Panc1 (cell line): ENCODE measurements around the gene GPC3. TPM values are rescaled to one million over a fixed set of nuclear protein-coding genes. Genes with fewer than 3 reads are reported as not detected.
"Not testable (repeated sequence)": the region's sequence is repeated elsewhere in the genome, so short reads cannot be mapped to it uniquely, and the experiment has no call there.

ENCODE experiments used
- ATAC-seq: fragments of 200-7000 bp; cut with Tn5 transposase; 2 replicates; pipeline ENCODE4 v1.9.1; 2020; ENCODE audit warnings: mild to moderate bottlenecking, moderate library complexity
- BruUV-seq: library from RNA; stranded (reverse); fragments of 400-500 nt; replicated peaks from 2 replicates; lab custom pipeline; 2021; lab: Mats Ljungman, UMichigan
- CTCF ChIA-PET: fragments of 300-600 bp; sonication (Branson Sonifier 250); formaldehyde crosslinking; loops from one replicate; lab custom pipeline; 2022; ENCODE audit warnings: antibody characterized with exemption; lab: Charles Lee
- POLR2A ChIA-PET: fragments of 300-600 bp; sonication (Branson Sonifier 250); formaldehyde crosslinking; loops from one replicate; lab custom pipeline; 2022; ENCODE audit warnings: antibody characterized with exemption; lab: Charles Lee
- DNase-seq: peaks from one replicate; pipeline ENCODE4 v3.0.0-alpha.2; 2010; ENCODE audit warnings: low read depth, low spot score
- H3K27ac ChIP-seq: 2 replicates; pipeline ENCODE4 v1.5.1; 2011; ENCODE audit warnings: mild to moderate bottlenecking, low read length, inconsistent platforms
- H3K27me3 ChIP-seq: fragments of 200-500 bp; sonication (Bioruptor generic); 2 replicates; pipeline ENCODE4 v1.6.0; 2014; ENCODE audit warnings: low read length, inconsistent platforms; ENCODE audit not compliant: control insufficient read depth, insufficient read depth
- H3K36me3 ChIP-seq: fragments of 200-500 bp; sonication (Bioruptor generic); 2 replicates; pipeline ENCODE4 v1.5.1; 2014; ENCODE audit warnings: inconsistent platforms, mild to moderate bottlenecking, low read length, moderate library complexity; ENCODE audit not compliant: control insufficient read depth, insufficient read depth
- H3K4me1 ChIP-seq: 2 replicates; pipeline ENCODE4 v1.5.1; 2011; ENCODE audit warnings: inconsistent platforms, mild to moderate bottlenecking, low read length, moderate library complexity; ENCODE audit not compliant: control insufficient read depth, insufficient read depth
- H3K4me3 ChIP-seq, 2 experiments: 2 replicates each; pipeline ENCODE4 v1.5.1; 2011 to 2012; ENCODE audit warnings: low read depth in 2 of 2, low read length in 2 of 2, mild to moderate bottlenecking in 2 of 2, inconsistent platforms in 1 of 2, moderate library complexity in 1 of 2
- H3K9me3 ChIP-seq: fragments of 200-500 bp; sonication (Bioruptor generic); 2 replicates; pipeline ENCODE4 v1.5.1; 2014; ENCODE audit warnings: low read depth, mild to moderate bottlenecking, inconsistent platforms, low read length, moderate library complexity; ENCODE audit not compliant: control insufficient read depth, insufficient read depth
- CTCF ChIP-seq: fragments of 450-650 bp; IDR thresholded peaks from 2 replicates; pipeline ENCODE4 v1.5.1; 2017; ENCODE audit warnings: mild to moderate bottlenecking
- POLR2AphosphoS5 ChIP-seq: IDR thresholded peaks from 2 replicates; pipeline ENCODE4 v1.6.1; 2012; ENCODE audit warnings: mild to moderate bottlenecking, low read depth, low read length, moderate library complexity
- SIN3A ChIP-seq: IDR thresholded peaks from 2 replicates; pipeline ENCODE4 v1.6.1; 2012; ENCODE audit warnings: low read depth, mild to moderate bottlenecking, low read length, moderate library complexity, borderline replicate concordance; ENCODE audit not compliant: insufficient read depth
- TCF7L2 ChIP-seq: IDR thresholded peaks from 2 replicates; pipeline ENCODE4 v1.6.1; 2011; ENCODE audit warnings: mild to moderate bottlenecking, low read depth, low read length, inconsistent platforms
- in situ Hi-C: cut with HindIII; loops from 2 replicates; pipeline ENCODE4 v1.10.0; 2016; ENCODE audit warnings: low sequenced_read_pairs, low pct_unique_long_range_greater_than_20kb
- intact Hi-C: fragments of 100-400 bp; cut with micrococcal nuclease; formaldehyde crosslinking; loops from one replicate; pipeline ENCODE4 v1.10.0; 2022; ENCODE audit not compliant: unreplicated experiment
- total RNA-seq: library from RNA; stranded (reverse); gene quantifications from one replicate; pipeline ENCODE4 v1.2.1, GENCODE V29; 2021; ENCODE audit not compliant: unreplicated experiment
- TF ChIP-seq, protein P1 (sequence below), 2 experiments: IDR thresholded peaks; 2 replicates each; pipeline ENCODE4 v1.6.1; 2011 to 2012; ENCODE audit warnings: low read depth in 2 of 2, control low read depth in 1 of 2, low read length in 1 of 2, mild to moderate bottlenecking in 1 of 2, moderate library complexity in 1 of 2; ENCODE audit not compliant: insufficient read depth in 1 of 2

GPC3 gene
- total RNA-seq, 1 experiment from 2014 or later: 0.95 TPM

GRCh38 chrX:133527825-133528224, 457.6 kb downstream of the GPC3 start:
- Histone ChIP-seq H3K27me3 (no peaks in the 10 kb centered on the region), H3K27ac (no peak overlapping the region), H3K4me3 (no peak overlapping the region), H3K9me3 (no peaks in the 10 kb centered on the region), H3K4me1 (no peaks in the 10 kb centered on the region), H3K36me3 (no peaks in the 10 kb centered on the region)
- BruUV-seq: no TSS peak
- in situ Hi-C loops: no loop called here
- intact Hi-C loops: no loop called here
- ATAC-seq (no peak), DNase-seq (no peak)
- TF ChIP-seq POLR2AphosphoS5 (no peak), SIN3A (no peak), CTCF (no peak), TCF7L2 (no peak)
- TF ChIP-seq, protein P1, sequence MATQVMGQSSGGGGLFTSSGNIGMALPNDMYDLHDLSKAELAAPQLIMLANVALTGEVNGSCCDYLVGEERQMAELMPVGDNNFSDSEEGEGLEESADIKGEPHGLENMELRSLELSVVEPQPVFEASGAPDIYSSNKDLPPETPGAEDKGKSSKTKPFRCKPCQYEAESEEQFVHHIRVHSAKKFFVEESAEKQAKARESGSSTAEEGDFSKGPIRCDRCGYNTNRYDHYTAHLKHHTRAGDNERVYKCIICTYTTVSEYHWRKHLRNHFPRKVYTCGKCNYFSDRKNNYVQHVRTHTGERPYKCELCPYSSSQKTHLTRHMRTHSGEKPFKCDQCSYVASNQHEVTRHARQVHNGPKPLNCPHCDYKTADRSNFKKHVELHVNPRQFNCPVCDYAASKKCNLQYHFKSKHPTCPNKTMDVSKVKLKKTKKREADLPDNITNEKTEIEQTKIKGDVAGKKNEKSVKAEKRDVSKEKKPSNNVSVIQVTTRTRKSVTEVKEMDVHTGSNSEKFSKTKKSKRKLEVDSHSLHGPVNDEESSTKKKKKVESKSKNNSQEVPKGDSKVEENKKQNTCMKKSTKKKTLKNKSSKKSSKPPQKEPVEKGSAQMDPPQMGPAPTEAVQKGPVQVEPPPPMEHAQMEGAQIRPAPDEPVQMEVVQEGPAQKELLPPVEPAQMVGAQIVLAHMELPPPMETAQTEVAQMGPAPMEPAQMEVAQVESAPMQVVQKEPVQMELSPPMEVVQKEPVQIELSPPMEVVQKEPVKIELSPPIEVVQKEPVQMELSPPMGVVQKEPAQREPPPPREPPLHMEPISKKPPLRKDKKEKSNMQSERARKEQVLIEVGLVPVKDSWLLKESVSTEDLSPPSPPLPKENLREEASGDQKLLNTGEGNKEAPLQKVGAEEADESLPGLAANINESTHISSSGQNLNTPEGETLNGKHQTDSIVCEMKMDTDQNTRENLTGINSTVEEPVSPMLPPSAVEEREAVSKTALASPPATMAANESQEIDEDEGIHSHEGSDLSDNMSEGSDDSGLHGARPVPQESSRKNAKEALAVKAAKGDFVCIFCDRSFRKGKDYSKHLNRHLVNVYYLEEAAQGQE (IDR thresholded peaks at IDR 0.05; ENCODE audit: insufficient read depth in 1 of 2, low read depth in 2 of 2, low read length in 1 of 2): no peak
- ChIA-PET CTCF (no interaction called here), POLR2A (no interaction called here)

DNA sequence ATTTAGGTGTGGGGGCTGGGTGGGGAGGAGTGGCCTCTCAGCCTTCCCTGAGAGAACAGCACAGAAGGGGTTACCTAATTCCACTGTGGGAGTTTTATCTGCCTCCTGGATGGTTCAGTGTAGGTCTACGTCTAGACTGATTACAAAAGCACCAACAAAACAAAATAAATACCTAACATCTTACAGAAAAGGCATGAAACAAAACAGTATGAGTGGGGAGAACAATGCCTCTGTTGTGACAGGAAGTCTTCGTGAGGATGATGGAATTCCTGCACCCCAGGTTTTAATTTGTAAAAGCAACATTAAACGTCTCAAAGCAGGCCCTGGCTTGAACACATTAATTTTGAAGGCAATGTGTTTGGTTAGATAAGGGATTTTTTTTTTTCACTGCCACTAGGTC, 458.0 kb downstream of the GPC3 start:
- no peak for DNase-seq
- intact Hi-C loops: no loop called here
- Histone ChIP-seq H3K27ac (no peak overlapping the region), H3K4me1 (no peaks in the 10 kb centered on the region), H3K27me3 (no peaks in the 10 kb centered on the region), H3K36me3 (no peaks in the 10 kb centered on the region), H3K9me3 (no peaks in the 10 kb centered on the region), H3K4me3 (no peak overlapping the region)
- in situ Hi-C loops: no loop called here
- POLR2A ChIA-PET: no interaction called here
- CTCF ChIA-PET: no interaction called here
- no peak for ATAC-seq
- TF ChIP-seq TCF7L2 (no peak), POLR2AphosphoS5 (no peak), CTCF (no peak), SIN3A (no peak)
- TF ChIP-seq, protein P1 (IDR thresholded peaks at IDR 0.05; ENCODE audit: insufficient read depth in 1 of 2, low read depth in 2 of 2, low read length in 1 of 2): no peak
- BruUV-seq: no TSS peak

GRCh38 chrX:133526773-133527172, 458.6 kb downstream of the GPC3 start:
- intact Hi-C loops, H3K27me3 ChIP-seq, BruUV-seq, H3K4me1 ChIP-seq, H3K9me3 ChIP-seq, H3K27ac ChIP-seq, CTCF ChIA-PET, POLR2A ChIA-PET, DNase-seq, H3K36me3 ChIP-seq, ATAC-seq, in situ Hi-C loops, H3K4me3 ChIP-seq: not testable (repeated sequence)
